ENCODE data around the gene BRF1.
A peak's percentile ranks its signal among the peaks of the same experiment; 100 is the strongest.
"Not testable (repeated sequence)": the region's sequence is repeated elsewhere in the genome, so short reads cannot be mapped to it uniquely, and the experiment has no call there.

BRF1 gene

DNA sequence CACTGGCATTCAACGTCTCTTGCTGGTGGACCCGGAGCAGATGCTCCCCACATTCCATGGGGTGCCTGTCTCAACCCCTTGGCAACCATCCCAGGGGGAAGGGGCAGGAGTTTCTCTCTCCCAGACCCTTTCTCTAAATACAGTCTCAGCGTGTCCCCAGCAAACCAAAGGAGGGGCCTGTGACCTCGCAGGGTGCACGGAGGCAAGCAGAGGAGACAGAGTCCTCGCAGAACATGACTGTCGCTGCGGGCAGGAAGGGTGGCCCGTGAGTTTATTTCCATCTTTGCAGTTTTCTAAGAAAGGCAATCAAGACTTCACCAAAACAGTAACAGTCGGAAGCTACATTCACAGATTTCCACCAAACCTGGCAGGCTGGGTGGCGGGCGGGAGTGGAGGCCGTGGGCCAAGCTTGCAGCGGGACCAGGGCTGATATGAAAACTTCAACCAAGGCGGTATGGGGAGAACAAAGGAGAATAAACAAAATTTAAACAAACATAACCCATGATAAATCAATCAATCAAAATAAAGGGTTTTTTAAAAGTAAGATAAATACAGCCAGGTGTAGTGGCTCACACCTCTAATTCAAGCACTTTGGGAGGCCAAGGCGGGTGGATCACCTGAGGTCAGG lies 18.6 kb downstream of the BRF1 start:
- no peak for DNase-seq (ENCODE audit: low spot score in 2 of 2)
- Histone ChIP-seq H3K27me3 (ENCODE audit: low read depth) (no peaks in the 10 kb centered on the region), H3K36me3 (replicated peaks) (no peaks in the 10 kb centered on the region), H3K4me3 (no peak overlapping the region), H3K4me1 (no peaks in the 10 kb centered on the region), H3K9me3 (no peaks in the 10 kb centered on the region)
- in situ Hi-C loops (cut with MboI; ENCODE audit: low sequenced_read_pairs), result no loop called here

DNA sequence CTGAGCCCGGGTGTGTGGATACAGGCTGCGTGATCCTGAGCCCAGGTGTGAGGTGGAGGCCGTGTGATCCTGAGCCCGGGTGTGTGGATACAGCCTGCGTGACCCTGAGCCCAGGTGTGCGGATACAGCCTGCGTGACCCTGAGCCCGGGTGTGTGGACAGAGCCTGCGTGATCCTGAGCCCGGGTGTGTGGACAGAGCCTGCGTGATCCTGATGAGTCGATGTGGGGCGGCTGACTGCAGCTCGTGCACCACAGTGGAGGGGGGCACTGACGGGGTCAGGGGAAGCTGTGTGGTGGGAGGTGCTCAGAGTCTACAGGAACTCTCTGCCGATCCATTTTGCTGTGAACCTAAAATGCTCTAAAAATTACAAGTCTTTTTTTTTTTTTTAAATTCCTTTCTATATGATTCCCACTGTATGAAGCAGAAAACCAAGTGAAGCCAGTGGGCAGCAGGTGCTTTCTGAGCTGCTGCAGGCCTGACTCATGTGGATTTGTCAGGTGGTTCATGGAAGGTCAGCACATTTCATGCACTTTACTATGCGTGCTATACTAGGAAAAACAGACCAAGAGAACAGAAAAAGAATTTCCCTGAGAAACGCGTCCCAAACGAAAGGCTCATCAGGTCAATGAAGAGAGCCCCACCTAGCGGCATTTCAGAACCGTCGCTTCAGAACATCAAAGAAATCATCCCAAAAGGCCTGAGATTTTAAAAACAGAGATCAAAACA lies 19.3 kb downstream of the BRF1 start:
- DNase-seq (ENCODE audit: low spot score in 2 of 2), result peak; percentile 55 to 58
- Histone ChIP-seq H3K4me1 (no peaks in the 10 kb centered on the region), H3K36me3 (replicated peaks) (no peaks in the 10 kb centered on the region), H3K9me3 (no peaks in the 10 kb centered on the region), H3K27me3 (ENCODE audit: low read depth) (no peaks in the 10 kb centered on the region), H3K4me3 (no peak overlapping the region)
- in situ Hi-C loops (cut with MboI; ENCODE audit: low sequenced_read_pairs), result no loop called here

DNA sequence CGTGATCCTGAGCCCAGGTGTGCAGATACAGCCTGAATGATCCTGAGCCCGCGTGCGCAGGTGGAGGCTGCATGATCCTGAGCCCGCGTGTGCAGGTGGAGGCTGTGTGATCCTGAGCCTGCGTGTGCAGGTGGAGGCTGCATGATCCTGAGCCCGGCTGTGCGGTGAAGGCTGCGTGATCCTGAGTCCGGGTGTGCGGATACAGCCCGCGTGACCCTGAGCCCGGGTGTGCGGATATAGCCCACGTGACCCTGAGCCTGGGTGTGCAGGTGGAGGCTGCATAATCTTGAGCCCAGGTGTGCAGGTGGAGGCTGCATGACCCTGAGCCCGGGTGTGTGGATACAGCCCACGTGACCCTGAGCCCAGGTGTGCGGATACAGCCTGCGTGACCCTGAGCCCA lies 20.3 kb downstream of the BRF1 start:
- in situ Hi-C loops (cut with MboI; ENCODE audit: low sequenced_read_pairs), result no loop called here

DNA sequence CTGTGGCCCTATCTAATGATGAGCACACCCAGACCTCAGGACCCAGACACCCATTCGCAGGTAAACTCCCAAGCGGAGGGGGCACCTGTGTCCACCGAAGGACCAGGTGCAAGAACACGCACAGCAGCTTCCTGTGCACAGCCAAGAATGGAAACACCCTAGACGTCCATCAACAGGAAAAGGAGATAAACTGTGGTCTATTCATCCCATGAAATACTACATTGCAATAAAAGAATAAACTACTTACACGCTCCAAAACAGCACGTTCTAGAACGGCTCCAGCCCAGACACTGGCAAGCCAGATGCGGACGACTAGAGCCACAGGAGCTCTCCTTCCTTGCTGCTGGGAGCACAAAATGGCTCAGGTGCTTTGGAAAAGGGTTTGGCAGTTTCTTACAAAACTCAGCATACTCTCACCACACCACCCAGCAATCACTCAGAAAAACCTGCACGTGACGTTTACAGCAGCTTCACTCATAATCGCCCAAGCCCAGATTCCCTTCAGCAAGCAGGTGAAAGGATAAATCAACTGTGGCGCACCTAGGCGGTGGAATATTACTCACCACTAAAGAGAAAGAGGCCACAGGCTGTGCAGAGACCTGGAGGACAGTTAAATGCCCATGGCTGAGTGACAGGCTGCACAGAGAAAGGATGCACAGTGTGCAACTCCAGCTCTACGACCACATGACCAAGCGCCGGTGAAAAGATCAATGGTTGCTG lies 21.0 kb downstream of the BRF1 start:
- no peaks in the 10 kb centered on the region for H3K36me3 ChIP-seq (replicated peaks)
- H3K27me3 ChIP-seq (ENCODE audit: low read depth), result no peaks in the 10 kb centered on the region
- no peaks in the 10 kb centered on the region for H3K9me3 ChIP-seq
- no peaks in the 10 kb centered on the region for H3K4me1 ChIP-seq
- no peak overlapping the region for H3K4me3 ChIP-seq
- no peak for DNase-seq (ENCODE audit: low spot score in 2 of 2)
- in situ Hi-C loops (cut with MboI; ENCODE audit: low sequenced_read_pairs), result no loop called here

More for the DNA sequence above, 20.3 kb downstream of the BRF1 start:
- DNase-seq (ENCODE audit: low spot score in 2 of 2), result no peak
- Histone ChIP-seq H3K36me3 (replicated peaks) (no peaks in the 10 kb centered on the region), H3K4me3 (no peak overlapping the region), H3K9me3 (no peaks in the 10 kb centered on the region), H3K27me3 (ENCODE audit: low read depth) (no peaks in the 10 kb centered on the region), H3K4me1 (no peaks in the 10 kb centered on the region)

DNA sequence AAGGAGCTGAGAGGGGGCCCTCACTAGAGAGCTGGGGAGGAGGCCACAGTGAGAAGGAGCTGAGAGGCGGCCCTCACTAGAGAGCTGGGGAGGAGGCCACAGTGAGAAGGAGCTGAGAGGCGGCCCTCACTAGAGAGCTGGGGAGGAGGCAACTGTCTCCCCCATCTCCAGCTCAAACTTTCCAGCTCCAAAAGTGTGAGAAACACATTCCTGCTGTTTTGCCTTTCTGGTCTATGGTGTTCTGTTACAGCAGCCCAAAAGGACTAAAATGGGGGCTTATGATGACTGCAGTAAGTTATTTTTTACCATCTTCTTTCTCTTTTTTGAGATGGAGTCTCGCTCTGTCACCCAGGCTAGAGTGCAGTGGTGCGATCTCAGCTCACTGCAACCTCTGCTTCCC lies 23.4 kb downstream of the BRF1 start:
- H3K36me3 ChIP-seq (replicated peaks); H3K4me1 ChIP-seq; H3K4me3 ChIP-seq; in situ Hi-C loops (cut with MboI; ENCODE audit: low sequenced_read_pairs); H3K9me3 ChIP-seq; DNase-seq (ENCODE audit: low spot score in 2 of 2); H3K27me3 ChIP-seq (ENCODE audit: low read depth): not testable (repeated sequence)

DNA sequence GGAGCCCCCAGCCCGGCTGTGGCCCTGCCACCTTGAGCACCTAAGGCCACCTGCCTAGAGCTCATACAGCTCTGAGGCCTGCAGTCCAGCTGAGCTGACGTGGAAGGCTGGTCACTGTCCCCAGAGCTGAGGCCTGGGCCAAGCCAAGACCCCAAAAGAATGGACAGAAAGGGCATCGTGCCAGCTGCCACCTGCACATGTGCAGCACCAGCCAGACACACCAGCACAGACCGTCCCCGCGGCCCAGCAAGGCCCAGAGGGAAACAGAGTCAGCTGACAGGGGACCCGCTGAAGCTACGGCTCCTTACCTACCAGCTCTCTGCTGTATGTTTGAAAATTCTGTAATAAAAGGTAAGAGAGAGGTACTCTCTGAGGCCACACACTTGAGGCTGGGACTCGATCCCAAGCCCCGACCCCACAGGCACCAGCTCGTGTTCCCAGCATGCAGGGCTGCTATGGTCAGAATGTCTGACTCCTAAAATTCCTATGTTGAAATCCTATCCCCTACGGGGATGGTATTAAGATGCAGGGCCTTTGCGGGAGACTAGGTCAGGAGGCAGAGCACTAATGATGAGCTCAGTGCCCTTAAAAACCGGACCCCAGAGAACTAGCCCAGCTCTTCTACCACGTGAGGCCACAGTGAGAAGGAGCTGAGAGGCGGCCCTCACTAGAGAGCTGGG lies 25.4 kb downstream of the BRF1 start:
- no peaks in the 10 kb centered on the region for H3K9me3 ChIP-seq
- in situ Hi-C loops (cut with MboI; ENCODE audit: low sequenced_read_pairs), result no loop called here
- no peaks in the 10 kb centered on the region for H3K27me3 ChIP-seq (ENCODE audit: low read depth)
- H3K36me3 ChIP-seq (replicated peaks), result no peaks in the 10 kb centered on the region
- H3K4me3 ChIP-seq, result no peak overlapping the region
- no peaks in the 10 kb centered on the region for H3K4me1 ChIP-seq
- no peak for DNase-seq (ENCODE audit: low spot score in 2 of 2)

DNA sequence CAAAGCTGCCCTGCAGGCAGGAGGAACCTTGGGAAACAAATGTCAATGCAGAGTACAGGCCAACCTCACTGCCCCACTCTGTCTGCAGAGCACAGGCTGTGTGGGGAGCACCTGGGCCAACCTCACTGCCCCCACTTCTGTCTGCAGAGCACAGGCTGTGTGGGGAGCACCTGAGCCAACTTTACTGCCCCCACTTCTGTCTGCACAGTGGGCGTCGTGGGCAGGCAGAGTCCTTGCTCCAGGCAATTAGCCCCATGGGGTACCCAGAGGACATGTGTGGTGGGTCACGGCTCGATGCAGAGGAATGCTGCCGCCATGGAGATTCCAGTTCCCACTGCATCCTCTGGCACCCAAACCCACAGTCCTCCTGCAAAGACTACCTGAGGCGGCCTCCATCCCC lies 26.2 kb downstream of the BRF1 start:
- in situ Hi-C loops (cut with MboI; ENCODE audit: low sequenced_read_pairs), result no loop called here
- Histone ChIP-seq H3K4me3 (no peak overlapping the region), H3K9me3 (no peaks in the 10 kb centered on the region), H3K4me1 (no peaks in the 10 kb centered on the region), H3K36me3 (replicated peaks) (no peaks in the 10 kb centered on the region), H3K27me3 (ENCODE audit: low read depth) (no peaks in the 10 kb centered on the region)
- no peak for DNase-seq (ENCODE audit: low spot score in 2 of 2)

DNA sequence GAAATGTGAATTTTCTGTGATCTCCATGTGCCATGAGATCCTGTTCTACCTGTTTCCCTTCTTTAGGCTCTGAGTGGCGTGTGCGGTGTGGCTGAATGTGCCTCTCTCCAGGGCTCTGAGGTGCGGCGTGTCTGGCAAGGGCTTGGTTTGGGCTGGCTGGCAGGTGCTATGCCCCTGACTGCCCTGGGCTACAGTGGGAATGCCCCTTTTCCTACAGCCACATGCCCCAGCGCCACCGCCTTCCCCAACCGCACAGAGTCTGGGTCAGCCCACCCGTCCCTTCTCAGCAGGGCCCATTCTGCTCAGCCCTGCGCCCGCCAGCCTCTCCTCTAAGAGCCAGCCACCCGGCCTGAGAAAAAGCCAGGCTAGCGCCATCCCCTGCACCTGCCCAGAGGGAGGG lies 27.7 kb downstream of the BRF1 start:
- in situ Hi-C loops (cut with MboI; ENCODE audit: low sequenced_read_pairs), result no loop called here
- DNase-seq (ENCODE audit: low spot score in 2 of 2), result no peak
- no peaks in the 10 kb centered on the region for H3K4me1 ChIP-seq
- H3K9me3 ChIP-seq, result no peaks in the 10 kb centered on the region
- no peaks in the 10 kb centered on the region for H3K27me3 ChIP-seq (ENCODE audit: low read depth)
- no peak overlapping the region for H3K4me3 ChIP-seq
- no peaks in the 10 kb centered on the region for H3K36me3 ChIP-seq (replicated peaks)

DNA sequence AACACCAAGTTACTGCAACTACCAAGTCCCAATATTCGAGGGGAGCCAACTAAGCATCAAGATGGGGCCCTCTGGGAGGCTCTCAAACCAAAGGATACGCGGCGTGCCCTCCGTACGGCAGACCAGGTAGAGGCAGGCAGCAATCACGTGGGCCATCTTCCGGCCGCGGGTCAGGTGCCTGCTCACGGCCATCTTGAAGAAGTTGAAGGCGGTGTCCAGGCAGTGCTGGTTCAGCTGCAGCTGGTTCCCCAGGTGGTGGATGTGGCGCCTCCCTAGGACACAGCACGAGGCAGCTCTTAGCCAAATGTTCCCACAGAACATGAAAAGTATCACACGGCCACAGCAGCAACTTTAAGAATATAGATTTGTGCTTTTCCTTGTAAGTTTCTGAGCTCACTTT lies 28.2 kb downstream of the BRF1 start:
- no peaks in the 10 kb centered on the region for H3K9me3 ChIP-seq
- in situ Hi-C loops (cut with MboI; ENCODE audit: low sequenced_read_pairs), result no loop called here
- H3K36me3 ChIP-seq (replicated peaks), result no peaks in the 10 kb centered on the region
- H3K4me1 ChIP-seq, result no peaks in the 10 kb centered on the region
- H3K27me3 ChIP-seq (ENCODE audit: low read depth), result no peaks in the 10 kb centered on the region
- DNase-seq (ENCODE audit: low spot score in 2 of 2), result no peak
- H3K4me3 ChIP-seq, result no peak overlapping the region

DNA sequence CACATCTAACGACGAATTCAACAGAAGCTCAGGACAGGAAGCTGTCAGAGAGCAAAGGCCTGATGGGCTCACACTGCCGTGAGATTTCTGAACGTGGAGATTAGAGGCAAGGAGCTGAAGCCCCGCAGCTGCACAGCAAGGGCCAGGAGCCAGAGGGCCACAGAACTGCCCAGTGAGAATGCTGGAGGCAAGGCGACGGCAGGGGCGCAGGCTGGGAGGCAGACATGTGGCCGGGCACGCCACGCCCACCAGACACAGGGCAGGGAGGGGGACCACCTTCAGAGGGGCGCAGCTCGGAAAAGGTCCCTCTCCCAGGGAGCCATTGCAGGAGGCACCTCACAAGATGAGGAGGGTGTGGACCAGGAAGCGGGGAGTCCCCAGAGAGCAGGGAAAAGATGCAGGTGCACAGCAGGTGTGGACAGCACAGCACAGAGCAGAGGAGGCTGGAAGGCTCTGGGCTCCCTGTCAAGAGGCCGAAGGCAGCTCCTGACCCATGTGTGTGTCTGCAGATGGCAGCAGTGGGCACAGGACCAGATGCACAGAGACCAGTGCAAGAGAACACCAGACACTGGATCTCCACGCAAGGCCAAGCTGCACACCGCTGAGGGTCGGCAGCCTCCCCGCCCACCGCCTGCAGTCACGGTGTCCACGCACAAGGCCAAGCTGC lies 29.4 kb downstream of the BRF1 start:
- H3K27me3 ChIP-seq (ENCODE audit: low read depth), result no peaks in the 10 kb centered on the region
- DNase-seq (ENCODE audit: low spot score in 2 of 2), result no peak
- no peaks in the 10 kb centered on the region for H3K4me1 ChIP-seq
- no peaks in the 10 kb centered on the region for H3K36me3 ChIP-seq (replicated peaks)
- H3K9me3 ChIP-seq, result no peaks in the 10 kb centered on the region
- in situ Hi-C loops (cut with MboI; ENCODE audit: low sequenced_read_pairs), result no loop called here
- no peak overlapping the region for H3K4me3 ChIP-seq

DNA sequence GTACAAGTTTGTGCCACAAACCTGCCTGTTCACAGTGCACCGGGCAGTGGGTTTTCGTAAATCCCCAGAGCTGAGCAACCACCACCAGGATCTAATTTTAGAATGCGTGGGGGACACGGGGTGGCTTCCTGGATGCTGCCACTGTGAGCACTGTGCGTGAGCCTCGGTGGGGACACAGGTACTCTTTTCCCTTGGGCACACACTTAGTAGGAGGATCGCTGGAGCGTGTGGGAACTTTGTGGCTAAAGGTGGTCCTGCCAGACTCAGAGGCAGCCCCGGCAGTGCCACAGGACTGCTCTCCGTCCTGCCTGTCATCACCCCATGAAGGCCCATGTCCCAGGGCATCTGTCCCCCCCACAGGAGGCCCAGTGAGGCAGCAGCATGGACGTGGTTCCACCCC lies 31.4 kb downstream of the BRF1 start:
- in situ Hi-C loops (cut with MboI; ENCODE audit: low sequenced_read_pairs), result no loop called here
- Histone ChIP-seq H3K36me3 (replicated peaks) (no peaks in the 10 kb centered on the region), H3K27me3 (ENCODE audit: low read depth) (no peaks in the 10 kb centered on the region), H3K4me3 (no peak overlapping the region), H3K9me3 (no peaks in the 10 kb centered on the region), H3K4me1 (no peaks in the 10 kb centered on the region)
- no peak for DNase-seq (ENCODE audit: low spot score in 2 of 2)

DNA sequence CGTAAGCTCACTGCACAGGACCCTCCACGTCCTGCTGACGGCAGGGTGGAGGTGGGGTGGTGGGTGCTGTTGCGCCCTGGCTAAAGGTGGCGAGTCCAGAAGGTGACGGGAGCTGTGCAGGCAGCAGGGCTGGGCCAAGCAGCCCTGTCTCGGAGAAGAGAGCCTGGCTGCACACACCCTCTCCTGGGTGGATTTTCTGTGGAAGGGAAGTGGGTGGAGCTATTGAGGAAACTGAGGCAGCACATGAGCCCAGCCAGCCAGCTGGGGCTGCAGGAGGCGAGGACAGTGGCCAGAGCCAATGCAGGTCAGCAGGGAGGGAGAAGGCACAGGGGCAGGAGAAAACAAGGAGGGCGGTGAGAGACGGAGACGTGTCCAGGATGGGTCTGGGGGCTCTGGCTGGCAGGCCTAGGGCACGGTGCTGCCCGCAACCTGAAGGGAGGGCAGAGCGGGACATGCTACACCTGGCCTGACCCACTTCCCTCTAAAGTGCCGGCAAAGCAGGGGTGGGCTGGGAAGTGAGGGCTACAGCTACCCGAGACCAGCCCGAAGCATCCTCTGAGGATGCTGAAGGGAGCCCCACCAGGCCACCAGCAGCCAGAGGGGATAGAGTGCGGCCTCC lies 32.0 kb downstream of the BRF1 start:
- DNase-seq (ENCODE audit: low spot score in 2 of 2), result no peak
- Histone ChIP-seq H3K4me1 (no peaks in the 10 kb centered on the region), H3K9me3 (no peaks in the 10 kb centered on the region), H3K36me3 (replicated peaks) (no peaks in the 10 kb centered on the region), H3K27me3 (ENCODE audit: low read depth) (no peaks in the 10 kb centered on the region), H3K4me3 (no peak overlapping the region)
- in situ Hi-C loops (cut with MboI; ENCODE audit: low sequenced_read_pairs), result no loop called here

DNA sequence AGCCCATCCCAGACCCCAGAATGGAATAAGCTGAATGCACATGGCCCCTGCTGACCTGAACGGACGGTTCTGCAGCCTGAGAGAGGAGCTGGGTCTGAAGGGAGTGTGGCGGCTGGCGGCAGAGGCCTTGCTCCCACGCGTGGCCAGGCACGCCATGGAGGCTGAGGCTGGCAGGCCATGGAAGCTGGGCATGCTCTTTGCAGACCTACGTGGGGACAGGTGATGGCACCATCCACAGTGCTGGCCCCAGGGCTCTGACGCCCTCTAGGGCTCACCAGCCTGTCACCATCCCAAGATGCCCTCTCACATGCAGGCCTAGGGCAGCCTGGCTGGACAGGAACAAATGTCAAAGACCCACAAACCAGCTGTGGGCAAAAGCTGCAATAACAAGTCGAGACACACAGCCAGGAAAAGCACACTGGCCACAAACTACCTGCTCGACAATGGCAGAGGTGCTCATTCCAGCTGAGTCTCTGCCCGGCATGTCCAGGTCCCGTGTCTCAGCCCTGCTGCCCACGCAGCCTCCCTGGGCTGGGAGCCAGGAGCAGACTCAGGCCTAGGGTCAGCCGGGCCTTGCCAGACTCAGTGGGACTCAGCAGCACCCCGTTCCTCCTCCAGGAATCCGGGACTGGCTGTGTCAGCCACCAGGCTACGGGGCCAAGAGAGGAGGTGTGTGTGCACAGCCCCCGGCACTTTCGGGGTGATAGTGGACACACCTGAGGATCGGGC lies 32.8 kb downstream of the BRF1 start:
- Histone ChIP-seq H3K4me1 (no peaks in the 10 kb centered on the region), H3K4me3 (no peak overlapping the region), H3K27me3 (ENCODE audit: low read depth) (no peaks in the 10 kb centered on the region), H3K36me3 (replicated peaks) (no peaks in the 10 kb centered on the region), H3K9me3 (no peaks in the 10 kb centered on the region)
- in situ Hi-C loops (cut with MboI; ENCODE audit: low sequenced_read_pairs), result no loop called here
- DNase-seq (ENCODE audit: low spot score in 2 of 2), result no peak

Measured in HAP-1 (cell line).